IMR-90 (cell line): ENCODE data around the gene PHPT1. TPM values are rescaled to one million over a fixed set of nuclear protein-coding genes. Genes with fewer than 3 reads are reported as not detected.

Experiments used
- ATAC-seq: fragments of 200-7000 bp; cut with Tn5 transposase; 2 replicates; pipeline ENCODE4 v1.9.1; 2020; ENCODE audit warnings: low read depth, mild to moderate bottlenecking, moderate library complexity
- BruUV-seq: library from RNA; stranded (reverse); fragments of 400-500 nt; replicated peaks from 2 replicates; lab custom pipeline; 2021; lab: Mats Ljungman, UMichigan
- CTCF ChIA-PET: fragments of 300-600 bp; formaldehyde crosslinking; extraction: SDS; loops from one replicate; lab custom pipeline; 2021; ENCODE audit warnings: antibody characterized with exemption; lab: Yijun Ruan, JAX
- POLR2A ChIA-PET: fragments of 300-600 bp; sonication (Branson Sonifier 250); formaldehyde crosslinking; loops from one replicate; lab custom pipeline; 2022; ENCODE audit warnings: antibody characterized with exemption; ENCODE audit not compliant: unreplicated experiment; lab: Charles Lee
- DNase-seq: peaks from one replicate; pipeline ENCODE4 v3.0.0; 2013
- H2AFZ ChIP-seq: replicated peaks from 2 replicates; pipeline ENCODE3; 2013; ENCODE audit warnings: low read length, mild to moderate bottlenecking; ENCODE audit not compliant: poor library complexity
- H2AK5ac ChIP-seq: 2 replicates; pipeline ENCODE4 v1.6.1; 2013; ENCODE audit warnings: low read depth, low read length, inconsistent platforms
- H2AK9ac ChIP-seq: replicated peaks from 2 replicates; pipeline ENCODE3; 2013; ENCODE audit warnings: mild to moderate bottlenecking, low read depth, low read length, moderate library complexity; ENCODE audit not compliant: poor library complexity
- H2BK120ac ChIP-seq: 2 replicates; pipeline ENCODE4 v1.6.1; 2013; ENCODE audit warnings: low read depth, low read length, inconsistent platforms
- H2BK15ac ChIP-seq: 3 replicates; pipeline ENCODE4 v1.6.1; 2013; ENCODE audit warnings: low read depth, low read length, inconsistent platforms
- H2BK20ac ChIP-seq: 2 replicates; pipeline ENCODE4 v1.6.1; 2013; ENCODE audit warnings: low read depth, mild to moderate bottlenecking, inconsistent platforms, low read length, moderate library complexity
- H2BK5ac ChIP-seq: 2 replicates; pipeline ENCODE4 v1.6.1; 2013; ENCODE audit warnings: mild to moderate bottlenecking, low read depth, low read length, inconsistent platforms; ENCODE audit not compliant: poor library complexity, severe bottlenecking
- H3K14ac ChIP-seq: replicated peaks from 2 replicates; pipeline ENCODE4 v1.6.1; 2013; ENCODE audit warnings: low read depth, low read length, inconsistent platforms
- H3K18ac ChIP-seq: 2 replicates; pipeline ENCODE4 v1.6.1; 2013; ENCODE audit warnings: low read depth, low read length, control low read depth
- H3K23ac ChIP-seq: 2 replicates; pipeline ENCODE4 v1.6.1; 2013; ENCODE audit warnings: low read depth, low read length, inconsistent platforms
- H3K27ac ChIP-seq: 2 replicates; pipeline ENCODE4 v1.5.1; 2013; ENCODE audit warnings: mild to moderate bottlenecking, control low read depth, low read length; ENCODE audit not compliant: insufficient read depth
- H3K27me3 ChIP-seq: 2 replicates; pipeline ENCODE4 v1.6.1; 2013; ENCODE audit warnings: low read length; ENCODE audit not compliant: control insufficient read depth, insufficient read depth
- H3K36me3 ChIP-seq: 2 replicates; pipeline ENCODE4 v1.6.1; 2013; ENCODE audit warnings: low read length, mixed read lengths; ENCODE audit not compliant: control insufficient read depth, insufficient read depth
- H3K4ac ChIP-seq: 2 replicates; pipeline ENCODE4 v1.6.1; 2013; ENCODE audit warnings: low read depth, low read length, inconsistent platforms
- H3K4me1 ChIP-seq: 2 replicates; pipeline ENCODE4 v1.6.1; 2013; ENCODE audit warnings: low read length, mixed read lengths; ENCODE audit not compliant: control insufficient read depth, insufficient read depth
- H3K4me2 ChIP-seq: 2 replicates; pipeline ENCODE4 v1.6.1; 2013; ENCODE audit warnings: low read depth, mild to moderate bottlenecking, control low read depth, low read length, moderate library complexity
- H3K4me3 ChIP-seq: 2 replicates; pipeline ENCODE4 v1.5.1; 2013; ENCODE audit warnings: low read depth, mild to moderate bottlenecking, control low read depth, low read length, moderate library complexity; ENCODE audit not compliant: insufficient read depth
- H3K56ac ChIP-seq: 2 replicates; pipeline ENCODE4 v1.6.1; 2013; ENCODE audit warnings: low read length, inconsistent platforms; ENCODE audit not compliant: insufficient read depth; ENCODE audit errors: extremely low read depth
- H3K79me1 ChIP-seq, 2 experiments: 2 replicates each; pipeline ENCODE4 v1.6.1; 2013; ENCODE audit warnings: low read length in 2 of 2, inconsistent platforms in 1 of 2, low read depth in 1 of 2
- H3K9ac ChIP-seq: 2 replicates; pipeline ENCODE4 v1.6.1; 2013; ENCODE audit warnings: low read depth, low read length, control low read depth
- H3K9me1 ChIP-seq: 2 replicates; pipeline ENCODE4 v1.6.1; 2013; ENCODE audit warnings: low read length, inconsistent platforms; ENCODE audit not compliant: insufficient read depth
- H3K9me3 ChIP-seq: 2 replicates; pipeline ENCODE4 v1.6.1; 2013; ENCODE audit warnings: low read length; ENCODE audit not compliant: control insufficient read depth, insufficient read depth
- H4K20me1 ChIP-seq: 2 replicates; pipeline ENCODE4 v1.6.1; 2013; ENCODE audit warnings: low read length, inconsistent platforms; ENCODE audit not compliant: insufficient read depth
- H4K5ac ChIP-seq: 2 replicates; pipeline ENCODE4 v1.6.1; 2013; ENCODE audit warnings: mild to moderate bottlenecking, low read depth, low read length, control low read depth
- H4K8ac ChIP-seq, 2 experiments: 2 replicates each; pipeline ENCODE4 v1.6.1; 2013; ENCODE audit warnings: low read depth in 2 of 2, low read length in 2 of 2, control low read depth in 1 of 2, inconsistent platforms in 1 of 2
- H4K91ac ChIP-seq: 2 replicates; pipeline ENCODE4 v1.6.1; 2013; ENCODE audit warnings: low read depth, low read length, inconsistent platforms; ENCODE audit not compliant: insufficient read depth
- FOS ChIP-seq: fragments of 150-350 bp; IDR thresholded peaks from 2 replicates; pipeline ENCODE4 v1.6.1; 2016; ENCODE audit warnings: low read depth, low read length
- MAFK ChIP-seq: IDR thresholded peaks from 2 replicates; pipeline ENCODE4 v1.6.1; 2012; ENCODE audit warnings: low read depth, low read length, improper control_type of control experiment
- MAZ ChIP-seq: IDR thresholded peaks from 2 replicates; pipeline ENCODE4 v1.6.1; 2012; ENCODE audit warnings: low read depth, mild to moderate bottlenecking, low read length, improper control_type of control experiment, moderate library complexity, borderline replicate concordance
- MXI1 ChIP-seq: IDR thresholded peaks from 2 replicates; pipeline ENCODE4 v1.6.1; 2012; ENCODE audit warnings: low read depth, mild to moderate bottlenecking, low read length, moderate library complexity, borderline replicate concordance
- POLR2A ChIP-seq: IDR thresholded peaks from 2 replicates; pipeline ENCODE4 v1.6.1; 2012; ENCODE audit warnings: mild to moderate bottlenecking, low read depth, low read length
- WGBS, 2 experiments: methylation state at CpG; one replicate each; pipeline versions ENCODE4 v1.1.5 to v1.1.7; 2013; ENCODE audit warnings: missing lambda C conversion rate in 2 of 2; ENCODE audit not compliant: insufficient read length in 1 of 2; ENCODE audit errors: extremely low coverage in 2 of 2; 5-methylcytosine and 5-hydroxymethylcytosine counted together
- dilution Hi-C: fragments of 300-500 bp; cut with HindIII; formaldehyde crosslinking; loops from one replicate; pipeline ENCODE4 v1.14.3; 2018; ENCODE audit warnings: low sequenced_read_pairs; ENCODE audit not compliant: unreplicated experiment
- in situ Hi-C: fragments of 300-500 bp; cut with MboI; formaldehyde crosslinking; loops from 3 replicates; pipeline ENCODE4 v1.14.3; 2019; ENCODE audit warnings: low sequenced_read_pairs, inconsistent platforms, mixed read lengths
- intact Hi-C: fragments of 100-400 bp; cut with micrococcal nuclease; formaldehyde crosslinking; loops from 2 replicates; pipeline ENCODE4 v1.10.0; 2022
- polyA plus RNA-seq, 3 experiments: library from polyadenylated mRNA; depleted of rRNA; stranded (reverse); fragments of >200 nt; gene quantifications; 2 replicates each; pipeline ENCODE4 v1.2.3, GENCODE V29; 2012; ENCODE audit warnings: low replicate concordance in 1 of 3
- total RNA-seq: library from RNA; depleted of rRNA; stranded (reverse); fragments of >200 nt; gene quantifications from 2 replicates; pipeline ENCODE4 v1.2.3, GENCODE V29; 2012

PHPT1 gene
- total and polyA plus RNA-seq, 2 of the 4 experiments (the other 2 are of a cell fraction) = 79.8 to 214 TPM

DNA sequence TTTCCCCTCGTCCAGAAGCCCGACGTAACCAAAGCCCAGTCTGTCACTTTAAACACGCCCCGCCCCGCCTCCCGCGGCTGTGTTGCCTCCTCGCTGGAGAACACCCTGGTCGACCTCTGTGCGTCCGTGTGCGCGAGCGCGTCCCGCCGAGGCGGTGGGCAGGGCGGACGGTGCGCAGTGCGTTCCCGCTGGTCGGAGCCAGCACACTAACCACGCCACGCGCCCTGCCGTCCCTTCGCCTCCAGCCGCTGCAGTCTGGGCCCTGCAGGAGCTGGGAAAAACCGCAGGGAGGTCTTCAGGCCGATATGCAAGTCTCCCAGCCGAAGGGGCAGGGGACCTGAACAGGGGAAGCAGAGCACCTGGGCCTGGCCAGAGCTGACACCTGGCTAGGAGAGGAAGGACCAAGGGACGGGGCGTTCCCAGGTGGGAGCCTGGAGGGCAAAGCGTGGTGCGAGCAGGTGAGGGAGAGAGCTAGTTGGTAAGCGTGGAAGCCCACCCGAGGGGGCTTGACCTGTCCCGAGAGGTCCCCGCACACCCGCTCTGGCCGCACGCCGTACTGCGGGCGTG, 1.3 kb upstream of the PHPT1 start:
- H3K36me3 ChIP-seq = peaks cover 14% of the 10 kb centered on the region; the same call in 1 of the 2 replicates
- peaks cover 9% of the 10 kb centered on the region for H3K4me1 ChIP-seq
- ATAC-seq (peak; percentile 28), DNase-seq (peak; percentile 73)
- peak overlapping the region; percentile 32; the same call in 1 of the 2 replicates for H2BK120ac ChIP-seq
- peak overlapping the region; percentile 92 for H3K4me3 ChIP-seq
- in situ Hi-C loops (no loop called here), dilution Hi-C loops (no loop called here), intact Hi-C loops (loop anchor here (2.0 kb wide), 1 partner anchor 97 kb away; the partner anchor contains the start of genes C8G and FBXW5)
- H3K79me1 ChIP-seq = peaks cover 9 to 21% of the 10 kb centered on the region in 2 experiments; a peak in 2 of 4 replicates
- H3K9me3 ChIP-seq = peaks cover 6% of the 10 kb centered on the region; the same call in 1 of the 2 replicates
- peak overlapping the region; percentile 98 for H3K23ac ChIP-seq
- H4K8ac ChIP-seq = peak overlapping the region; percentile 44 to 89; a peak in 3 of 4 replicates
- peak overlapping the region; percentile 88 for H3K4ac ChIP-seq
- H2BK5ac ChIP-seq = peak overlapping the region; percentile 85
- H4K20me1 ChIP-seq = peaks cover 20% of the 10 kb centered on the region
- peak overlapping the region; percentile 65 for H4K5ac ChIP-seq
- H3K9ac ChIP-seq = peak overlapping the region; percentile 92
- H3K27ac ChIP-seq = peak overlapping the region; percentile 90
- H3K27me3 ChIP-seq = peaks cover 22% of the 10 kb centered on the region
- WGBS, 2 experiments = 0% methylated on average over 16 of the region's 48 CpGs; no CpG with 5 or more reads in 1 of the 2 experiments
- POLR2A ChIA-PET = no interaction called here
- H2AK9ac ChIP-seq = peak overlapping the region; percentile 90
- TF ChIP-seq MAZ (peak; percentile 13; the same call in 1 of the 2 replicates), MAFK (no peak), POLR2A (peak; percentile 24; the same call in 1 of the 2 replicates), FOS (no peak), MXI1 (peak; percentile 78)
- H3K9me1 ChIP-seq = no peaks in the 10 kb centered on the region
- BruUV-seq = no TSS peak
- H2AK5ac ChIP-seq = peak overlapping the region; percentile 96
- CTCF ChIA-PET = no interaction called here
- peak overlapping the region; percentile 85 for H4K91ac ChIP-seq
- peak overlapping the region; percentile 51 for H3K18ac ChIP-seq
- H2AFZ ChIP-seq = peak overlapping the region; percentile 80
- no peak overlapping the region for H2BK20ac ChIP-seq
- H3K14ac ChIP-seq = peak overlapping the region; percentile 95
- H2BK15ac ChIP-seq = no peak overlapping the region
- H3K4me2 ChIP-seq = peak overlapping the region; percentile 91
- H3K56ac ChIP-seq = peak overlapping the region; percentile 71
